GM12891 (cell line): ENCODE measurements around the gene PGGHG.
A peak's percentile ranks its signal among the peaks of the same experiment; 100 is the strongest.
"Not testable (repeated sequence)": the region's sequence is repeated elsewhere in the genome, so short reads cannot be mapped to it uniquely, and the experiment has no call there.

Source experiments
- DNase-seq: peaks from one replicate; pipeline ENCODE4 v3.0.0; 2011; ENCODE audit warnings: low spot score; ENCODE audit not compliant: insufficient read length
- FAIRE-seq: peaks from 2 replicates; lab custom pipeline; 2011; peaks lifted over from hg19 to GRCh38; lab: Jason Lieb, UNC
- PAX5 ChIP-seq: IDR thresholded peaks from 2 replicates; pipeline ENCODE4 v1.6.1; 2011; ENCODE audit warnings: low read length, moderate library complexity, mild to moderate bottlenecking; ENCODE audit not compliant: insufficient read depth, severe bottlenecking
- POLR2A ChIP-seq: IDR thresholded peaks from 2 replicates; pipeline ENCODE4 v1.6.1; 2011; ENCODE audit warnings: low read depth, low read length, control low read depth
- POLR2AphosphoS5 ChIP-seq: IDR thresholded peaks from 2 replicates; pipeline ENCODE4 v1.6.1; 2011; ENCODE audit warnings: low read depth, low read length, control low read depth
- POU2F2 ChIP-seq: IDR thresholded peaks from 2 replicates; pipeline ENCODE4 v1.6.1; 2011; ENCODE audit warnings: low read depth, mild to moderate bottlenecking, control low read depth, low read length, moderate library complexity
- SPI1 ChIP-seq: IDR thresholded peaks from 2 replicates; pipeline ENCODE4 v1.6.1; 2011; ENCODE audit warnings: low read depth, low read length, control low read depth
- TAF1 ChIP-seq: IDR thresholded peaks from 2 replicates; pipeline ENCODE4 v1.6.1; 2011; ENCODE audit warnings: low read depth, low read length, control low read depth

The PGGHG gene

GRCh38 chr11:306645-307371 lies 17.9 kb downstream of the PGGHG start:
- DNase-seq (no peak), FAIRE-seq (no peak)
- TF ChIP-seq POLR2AphosphoS5 (no peak), SPI1 (no peak), POLR2A (no peak), PAX5 (no peak), TAF1 (no peak), POU2F2 (no peak)

- not testable (repeated sequence) for DNase-seq
- peak; percentile 94 for FAIRE-seq
- peak; percentile 38; the same call in 1 of the 2 replicates for TF ChIP-seq POLR2A
Observed at GRCh38 chr11:307766-308708, 19.1 kb downstream of the PGGHG start, which contains the start of gene IFITM2. TSS of gene IFITM2 (plus strand) at chr11:307816. CDS start at chr11:308193, 377 bp downstream.

GRCh38 chr11:308740-309665 lies 20.1 kb downstream of the PGGHG start:
- DNase-seq, FAIRE-seq: not testable (repeated sequence)

GRCh38 chr11:309979-310572 lies 21.1 kb downstream of the PGGHG start:
- not testable (repeated sequence) for DNase-seq
- peak; percentile 76 for FAIRE-seq

GRCh38 chr11:311013-311748 lies 22.3 kb downstream of the PGGHG start:
- DNase-seq, result not testable (repeated sequence)
- FAIRE-seq, result peak; percentile 88

GRCh38 chr11:312092-312816 lies 23.3 kb downstream of the PGGHG start:
- DNase-seq (no peak), FAIRE-seq (no peak)
- TF ChIP-seq SPI1, result peak; percentile 68
- TF ChIP-seq TAF1, result no peak

- FAIRE-seq, result no peak
- DNase-seq, result no peak
- TF ChIP-seq POLR2A (no peak), POU2F2 (no peak), POLR2AphosphoS5 (no peak), PAX5 (no peak), TAF1 (no peak), SPI1 (no peak)
Observed at GRCh38 chr11:313304-313786, 24.4 kb downstream of the PGGHG start.

GRCh38 chr11:313787-314553 lies 25.0 kb downstream of the PGGHG start, which contains the start of gene IFITM1:
TSS of gene IFITM1 (plus strand) at chr11:314040. CDS start at chr11:314171, 131 bp downstream.
- DNase-seq, result peak; percentile 68
- peak; percentile 82 for FAIRE-seq
- TF ChIP-seq PAX5 (no peak), TAF1 (peak; percentile 87), POU2F2 (peak; percentile 76), SPI1 (peak; percentile 26; the same call in 1 of the 2 replicates), POLR2A (peak; percentile 95), POLR2AphosphoS5 (peak; percentile 95)

GRCh38 chr11:314554-314875 lies 25.6 kb downstream of the PGGHG start:
- not testable (repeated sequence) for DNase-seq, FAIRE-seq
